ENCODE results near the gene OR4C46.

GRCh38 chr11:54558407-54558806 lies 45.4 kb downstream of the OR4C46 start:
- TF ChIP-seq CTCF (IDR thresholded peaks at IDR 0.05; ENCODE audit: insufficient read depth, low read length, poor library complexity, severe bottlenecking) = no peak
- no peak for TF ChIP-seq EZH2phosphoT487 (conservative IDR thresholded peaks at IDR 0.05; ENCODE audit: low read length)

Measured in SU-DHL-6 (cell line).